H1 (cell line): Measurements from ENCODE around the gene EXOSC7. TPM values are rescaled to one million over a fixed set of nuclear protein-coding genes. Genes with fewer than 3 reads are reported as not detected.

Experiments used
- KDM5A ChIP-seq: fragments of 200-600 bp; IDR thresholded peaks from 2 replicates; pipeline ENCODE4 v1.7.1; 2012; ENCODE audit warnings: mild to moderate bottlenecking, low read length, inconsistent platforms, mixed read lengths
- RFX5 ChIP-seq: IDR thresholded peaks from 2 replicates; pipeline ENCODE4 v1.6.1; 2011; ENCODE audit warnings: low read depth, low read length, improper control_type of control experiment, borderline replicate concordance
- RNF2 ChIP-seq: fragments of 200-900, 300-1000 bp; sonication (generic); IDR thresholded peaks from 2 replicates; pipeline ENCODE4 v1.7.1; 2016; ENCODE audit warnings: borderline replicate concordance, low read depth, mild to moderate bottlenecking, antibody characterized with exemption, low read length; ENCODE audit not compliant: poor library complexity, severe bottlenecking; ENCODE audit errors: missing control alignments
- polyA plus RNA-seq, 7 experiments: library from polyadenylated mRNA; depleted of rRNA in 3 of 7; stranded (reverse) in 5 of 7; unstranded in 2 of 7; fragments of >200 nt in 5 of 7; fragments of 200-250 nt in 2 of 7; gene quantifications; 1 replicate in 5 of 7; 2 replicates in 1 of 7; 4 replicates in 1 of 7; pipeline versions ENCODE4 v1.2.1 to v1.2.3, GENCODE V29; 2011 to 2013; ENCODE audit warnings: missing spikeins in 2 of 7, mixed read lengths in 2 of 7
- total RNA-seq: library from RNA; stranded (reverse); fragmentation: NEBNext Ultra II Directional; extraction: Animal tissue kit (Norgen Biotek cat#: 25700); gene quantifications from 2 replicates; pipeline ENCODE4 v1.2.1, GENCODE V29; 2021

EXOSC7 gene
- total and polyA plus RNA-seq, 2 of the 8 experiments (the other 6 are each of a cell fraction or from before 2014, with no cell fraction given), result 92.7 to 94.5 TPM

- TF ChIP-seq KDM5A (no peak), RNF2 (no peak), RFX5 (no peak)
These were observed 42.8 kb upstream of the EXOSC7 start (continued) for GRCh38 chr3:44932986-44933944.
